ENCODE data around the gene APRT. TPM values are rescaled to one million over a fixed set of nuclear protein-coding genes. Genes with fewer than 3 reads are reported as not detected.

APRT gene
- total RNA-seq, 4 donors from 2014 or later = 186 to 314 (median 250) TPM

DNA sequence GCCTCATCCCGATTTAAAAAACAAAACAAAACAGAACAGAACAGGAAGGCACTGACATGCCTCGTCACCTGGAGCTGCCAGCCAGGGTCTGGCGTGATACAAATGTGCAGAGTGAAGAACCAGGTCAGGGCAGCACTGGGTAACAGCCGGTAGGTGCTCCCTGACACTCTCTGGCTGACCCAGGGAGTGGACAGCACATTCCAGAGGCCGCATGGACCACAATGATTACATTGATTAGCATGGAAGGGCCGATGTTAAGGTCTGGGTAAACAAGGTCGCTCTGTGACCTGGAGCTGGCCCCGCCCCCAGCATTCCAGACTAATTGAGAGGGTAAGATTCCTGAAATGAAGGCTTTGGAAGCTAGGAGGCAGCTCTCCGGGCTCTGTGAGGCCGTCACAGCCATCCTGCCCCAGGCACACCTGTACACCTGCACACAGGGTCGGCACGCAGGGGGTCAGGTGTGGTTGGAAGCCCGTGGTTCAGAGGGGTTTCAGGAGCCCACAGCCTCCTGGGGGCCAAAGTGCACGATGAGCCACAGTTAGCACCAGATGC is 48.1 kb downstream of the APRT start:
- H3K27ac ChIP-seq = peak overlapping the region in 3 of 4 donors; percentile 59 to 86 (median 78)
- H3K27me3 ChIP-seq = no peaks in the 10 kb centered on the region
- intact Hi-C loops (cut with DNase I) = no loop called here
- H3K4me1 ChIP-seq = peaks cover 36 to 100% (median 62%) of the 10 kb centered on the region in 3 donors
- 67 to 73% methylated on average over 7 to 9 of the region's 14 CpGs for WGBS, 2 donors
- TF ChIP-seq, protein P1, sequence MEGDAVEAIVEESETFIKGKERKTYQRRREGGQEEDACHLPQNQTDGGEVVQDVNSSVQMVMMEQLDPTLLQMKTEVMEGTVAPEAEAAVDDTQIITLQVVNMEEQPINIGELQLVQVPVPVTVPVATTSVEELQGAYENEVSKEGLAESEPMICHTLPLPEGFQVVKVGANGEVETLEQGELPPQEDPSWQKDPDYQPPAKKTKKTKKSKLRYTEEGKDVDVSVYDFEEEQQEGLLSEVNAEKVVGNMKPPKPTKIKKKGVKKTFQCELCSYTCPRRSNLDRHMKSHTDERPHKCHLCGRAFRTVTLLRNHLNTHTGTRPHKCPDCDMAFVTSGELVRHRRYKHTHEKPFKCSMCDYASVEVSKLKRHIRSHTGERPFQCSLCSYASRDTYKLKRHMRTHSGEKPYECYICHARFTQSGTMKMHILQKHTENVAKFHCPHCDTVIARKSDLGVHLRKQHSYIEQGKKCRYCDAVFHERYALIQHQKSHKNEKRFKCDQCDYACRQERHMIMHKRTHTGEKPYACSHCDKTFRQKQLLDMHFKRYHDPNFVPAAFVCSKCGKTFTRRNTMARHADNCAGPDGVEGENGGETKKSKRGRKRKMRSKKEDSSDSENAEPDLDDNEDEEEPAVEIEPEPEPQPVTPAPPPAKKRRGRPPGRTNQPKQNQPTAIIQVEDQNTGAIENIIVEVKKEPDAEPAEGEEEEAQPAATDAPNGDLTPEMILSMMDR (IDR thresholded peaks at IDR 0.05) = peak in 1 of 6 experiments; percentile 6
- no peak for TF ChIP-seq POLR2A (IDR thresholded peaks at IDR 0.05)
- peaks cover 0 to 42% (median 0%) of the 10 kb centered on the region in 3 donors for H3K36me3 ChIP-seq
- DNase-seq = no peak
- no peaks in the 10 kb centered on the region for H3K9me3 ChIP-seq
- H3K4me3 ChIP-seq = no peak overlapping the region

DNA sequence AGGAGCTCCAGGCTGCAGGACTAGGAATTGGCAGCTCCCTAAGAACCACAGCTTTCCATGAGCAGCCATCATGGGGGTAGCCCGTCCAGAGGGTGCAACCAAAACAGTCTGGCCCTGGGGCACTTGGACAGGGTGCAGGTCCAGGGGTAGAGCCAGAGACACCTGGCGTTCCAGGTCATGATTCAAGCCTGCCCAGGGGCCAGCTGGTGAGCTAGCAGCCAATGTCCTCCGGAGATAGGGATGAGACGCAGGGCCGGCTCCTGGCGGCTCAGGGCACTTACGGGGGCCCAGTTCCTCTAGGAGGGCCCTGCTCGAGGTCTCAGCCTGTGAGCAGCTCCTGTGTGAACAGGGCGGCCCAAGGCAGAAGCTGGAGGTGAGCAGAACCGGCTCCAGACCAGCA is 48.8 kb downstream of the APRT start:
- H3K36me3 ChIP-seq = peaks cover 0 to 45% (median 0%) of the 10 kb centered on the region in 3 donors
- H3K4me3 ChIP-seq = no peak overlapping the region
- no peaks in the 10 kb centered on the region for H3K27me3 ChIP-seq
- H3K9me3 ChIP-seq = no peaks in the 10 kb centered on the region
- WGBS, 2 donors = 80 to 93% methylated on average over 3 to 4 of the region's 10 CpGs
- TF ChIP-seq POLR2A (IDR thresholded peaks at IDR 0.05) = no peak
- TF ChIP-seq, protein P1 (IDR thresholded peaks at IDR 0.05) = no peak
- no peak for DNase-seq
- peak overlapping the region in 3 of 4 donors; percentile 59 to 86 (median 78) for H3K27ac ChIP-seq
- intact Hi-C loops (cut with DNase I) = no loop called here
- peaks cover 30 to 100% (median 55%) of the 10 kb centered on the region in 3 donors for H3K4me1 ChIP-seq

DNA sequence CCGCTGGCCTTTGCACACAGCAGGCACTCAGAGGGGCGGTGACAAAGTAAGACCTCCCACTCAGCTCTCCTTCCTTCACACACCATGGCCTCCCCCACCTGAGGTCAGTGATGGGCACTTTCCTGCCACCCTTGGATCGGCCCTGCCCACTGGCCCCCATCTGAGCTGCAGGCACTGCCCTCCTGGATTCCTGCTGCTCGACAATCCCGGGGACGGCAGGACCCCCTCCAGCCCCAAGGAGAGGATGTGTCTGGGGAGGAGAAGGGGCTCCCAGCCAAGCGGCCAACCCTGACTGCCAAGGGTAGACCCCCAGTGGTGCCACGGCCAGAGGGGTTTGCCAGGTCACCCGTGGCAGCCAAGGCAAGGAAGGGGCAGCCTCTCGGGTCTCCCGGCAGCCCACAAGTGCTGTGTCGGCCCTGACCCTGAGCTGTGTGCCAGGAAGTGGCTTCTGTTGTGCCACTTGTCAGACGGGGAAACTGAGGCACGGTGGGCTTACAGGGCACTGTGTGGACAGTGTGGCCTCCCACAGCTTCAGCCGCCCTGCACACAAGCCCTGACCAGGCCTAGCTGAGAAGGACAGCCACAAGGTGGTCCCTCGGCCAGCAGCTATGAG is 49.4 kb downstream of the APRT start:
- 0 to 96% methylated on average over 1 to 4 of the region's 16 CpGs for WGBS, 2 donors
- H3K36me3 ChIP-seq = peaks cover 0 to 45% (median 0%) of the 10 kb centered on the region in 3 donors
- peak overlapping the region in 3 of 4 donors; percentile 59 to 86 (median 78) for H3K27ac ChIP-seq
- intact Hi-C loops (cut with DNase I) = no loop called here
- H3K4me3 ChIP-seq = no peak overlapping the region
- H3K27me3 ChIP-seq = no peaks in the 10 kb centered on the region
- DNase-seq = no peak
- TF ChIP-seq, protein P1 (IDR thresholded peaks at IDR 0.05) = no peak
- TF ChIP-seq POLR2A (IDR thresholded peaks at IDR 0.05) = no peak
- peaks cover 24 to 100% (median 50%) of the 10 kb centered on the region in 3 donors for H3K4me1 ChIP-seq
- no peaks in the 10 kb centered on the region for H3K9me3 ChIP-seq

GRCh38 chr16:88761830-88762229 is 49.9 kb downstream of the APRT start:
- Histone ChIP-seq H3K27ac (peak overlapping the region in 3 of 4 donors; percentile 59 to 86 (median 78)), H3K4me3 (no peak overlapping the region), H3K27me3 (no peaks in the 10 kb centered on the region), H3K9me3 (no peaks in the 10 kb centered on the region), H3K4me1 (peaks cover 20 to 94% (median 46%) of the 10 kb centered on the region in 3 donors), H3K36me3 (peaks cover 0 to 45% (median 0%) of the 10 kb centered on the region in 3 donors)
- TF ChIP-seq, protein P1 (IDR thresholded peaks at IDR 0.05) = no peak
- TF ChIP-seq POLR2A (IDR thresholded peaks at IDR 0.05) = no peak
- no peak for DNase-seq
- intact Hi-C loops (cut with DNase I) = no loop called here
- WGBS, 2 donors = 60 to 82% methylated on average over 1 to 4 of the region's 10 CpGs

DNA sequence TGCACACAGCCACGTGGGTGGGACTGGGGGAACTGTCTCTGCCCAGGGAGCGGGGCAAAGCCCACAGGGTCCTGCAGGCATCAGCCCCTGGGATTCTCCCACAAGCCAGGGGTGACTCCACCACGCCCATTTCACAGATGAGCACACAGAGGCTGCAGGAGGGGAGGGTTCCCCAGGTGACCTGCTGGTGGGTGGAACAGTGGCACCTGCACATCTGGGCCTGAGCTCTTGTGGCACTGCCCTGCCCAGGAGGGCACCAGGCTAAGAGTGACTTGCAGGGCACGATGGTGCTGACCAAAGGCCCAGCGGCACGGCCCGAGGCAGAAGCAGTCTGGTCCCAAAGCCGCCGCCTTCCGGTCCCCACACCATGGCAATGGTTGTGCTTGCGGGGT is 50.6 kb downstream of the APRT start:
- H3K9me3 ChIP-seq = no peaks in the 10 kb centered on the region
- H3K27me3 ChIP-seq = no peaks in the 10 kb centered on the region
- H3K4me1 ChIP-seq = peaks cover 13 to 90% (median 46%) of the 10 kb centered on the region in 3 donors
- no CpG with 5 or more reads among the region's 11 CpGs for WGBS, 2 donors
- peak overlapping the region in 3 of 4 donors; percentile 59 to 86 (median 78) for H3K27ac ChIP-seq
- no peak overlapping the region for H3K4me3 ChIP-seq
- intact Hi-C loops (cut with DNase I) = no loop called here
- no peak for TF ChIP-seq POLR2A (IDR thresholded peaks at IDR 0.05)
- TF ChIP-seq, protein P1 (IDR thresholded peaks at IDR 0.05) = no peak
- DNase-seq = no peak
- peaks cover 0 to 41% (median 0%) of the 10 kb centered on the region in 3 donors for H3K36me3 ChIP-seq
